Suprapubic skin (tissue), 4 donors: Measurements from ENCODE around the gene IFITM1.
"Not testable (repeated sequence)": the region's sequence is repeated elsewhere in the genome, so short reads cannot be mapped to it uniquely, and the experiment has no call there.

Experiments used
- EP300 ChIP-seq: sonication (generic); formaldehyde crosslinking; IDR thresholded peaks from one replicate; pipeline ENCODE4 v1.6.1; 2017; ENCODE audit warnings: antibody characterized with exemption
- POLR2A ChIP-seq, 2 donors: fragments of 450-650 bp; IDR thresholded peaks; one replicate each; pipeline ENCODE4 v1.6.1; 2017; ENCODE audit warnings: antibody characterized with exemption in 2 of 2, mild to moderate bottlenecking in 2 of 2, moderate library complexity in 2 of 2
- POLR2AphosphoS5 ChIP-seq, 3 donors: sonication (generic); formaldehyde crosslinking; IDR thresholded peaks; one replicate each; pipeline ENCODE4 v1.6.1; 2017; ENCODE audit warnings: antibody characterized with exemption in 3 of 3
- TF ChIP-seq, protein P1 (sequence below), 2 donors: fragments of 200-600 bp in 1 of 2; fragments of 450-650 bp in 1 of 2; sonication (generic) in 1 of 2; IDR thresholded peaks; one replicate each; pipeline ENCODE4 v1.5.1; 2016 to 2019; ENCODE audit warnings: antibody characterized with exemption in 2 of 2, mild to moderate bottlenecking in 1 of 2, moderate library complexity in 1 of 2

DNA sequence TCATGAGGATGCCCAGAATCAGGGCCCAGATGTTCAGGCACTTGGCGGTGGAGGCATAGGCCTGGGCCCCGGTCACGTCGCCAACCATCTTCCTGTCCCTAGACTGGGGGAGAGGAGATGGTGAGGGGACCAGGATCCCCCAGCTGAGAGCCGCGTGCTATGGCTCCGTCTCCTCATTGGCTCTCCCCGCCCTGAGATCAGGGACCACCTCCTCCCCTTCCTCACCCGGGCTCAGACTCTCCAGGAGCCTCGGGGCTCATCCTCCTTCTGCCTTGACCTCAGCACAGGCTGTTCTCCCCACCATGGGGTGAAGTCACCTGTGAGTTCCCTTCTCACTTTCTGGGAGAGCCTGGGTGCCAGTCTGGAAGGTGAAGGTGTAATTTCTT is 6.0 kb downstream of the IFITM1 start:
- TF ChIP-seq, protein P1, sequence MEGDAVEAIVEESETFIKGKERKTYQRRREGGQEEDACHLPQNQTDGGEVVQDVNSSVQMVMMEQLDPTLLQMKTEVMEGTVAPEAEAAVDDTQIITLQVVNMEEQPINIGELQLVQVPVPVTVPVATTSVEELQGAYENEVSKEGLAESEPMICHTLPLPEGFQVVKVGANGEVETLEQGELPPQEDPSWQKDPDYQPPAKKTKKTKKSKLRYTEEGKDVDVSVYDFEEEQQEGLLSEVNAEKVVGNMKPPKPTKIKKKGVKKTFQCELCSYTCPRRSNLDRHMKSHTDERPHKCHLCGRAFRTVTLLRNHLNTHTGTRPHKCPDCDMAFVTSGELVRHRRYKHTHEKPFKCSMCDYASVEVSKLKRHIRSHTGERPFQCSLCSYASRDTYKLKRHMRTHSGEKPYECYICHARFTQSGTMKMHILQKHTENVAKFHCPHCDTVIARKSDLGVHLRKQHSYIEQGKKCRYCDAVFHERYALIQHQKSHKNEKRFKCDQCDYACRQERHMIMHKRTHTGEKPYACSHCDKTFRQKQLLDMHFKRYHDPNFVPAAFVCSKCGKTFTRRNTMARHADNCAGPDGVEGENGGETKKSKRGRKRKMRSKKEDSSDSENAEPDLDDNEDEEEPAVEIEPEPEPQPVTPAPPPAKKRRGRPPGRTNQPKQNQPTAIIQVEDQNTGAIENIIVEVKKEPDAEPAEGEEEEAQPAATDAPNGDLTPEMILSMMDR (IDR thresholded peaks at IDR 0.05), result not testable (repeated sequence)
- TF ChIP-seq POLR2A (IDR thresholded peaks at IDR 0.05); POLR2AphosphoS5 (IDR thresholded peaks at IDR 0.05); EP300: not testable (repeated sequence)
